NK-92 (cell line): ENCODE measurements around the gene CFTR.

Experiments
- DNase-seq: peaks from one replicate; lab custom pipeline; 2025; ENCODE audit not compliant: unreplicated experiment; lab: John Stamatoyannopoulos, UW

Gene CFTR

DNA sequence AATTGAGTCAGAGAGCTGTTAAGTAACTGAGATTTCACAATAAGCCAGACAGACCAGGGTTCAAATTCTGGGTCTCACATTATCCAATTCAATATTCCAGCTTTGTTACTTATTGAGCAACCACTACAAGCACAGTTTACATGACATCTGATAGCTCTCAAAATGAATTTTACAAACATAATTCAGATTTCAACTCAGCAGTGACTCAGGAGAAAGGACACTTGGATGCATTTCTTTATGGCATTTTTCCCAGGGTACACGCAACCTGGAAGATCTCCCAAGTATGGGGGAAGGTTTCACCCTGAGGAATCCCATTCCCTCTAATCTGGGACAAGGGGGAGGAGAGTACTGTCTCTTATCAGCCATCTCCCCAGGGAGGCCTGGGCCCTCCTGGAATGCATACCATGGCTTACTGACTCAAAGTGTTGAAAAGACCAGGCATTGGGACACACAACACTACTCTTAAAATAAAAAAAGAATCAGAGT lies 102.4 kb downstream of the CFTR start:
- no peak for DNase-seq

DNA sequence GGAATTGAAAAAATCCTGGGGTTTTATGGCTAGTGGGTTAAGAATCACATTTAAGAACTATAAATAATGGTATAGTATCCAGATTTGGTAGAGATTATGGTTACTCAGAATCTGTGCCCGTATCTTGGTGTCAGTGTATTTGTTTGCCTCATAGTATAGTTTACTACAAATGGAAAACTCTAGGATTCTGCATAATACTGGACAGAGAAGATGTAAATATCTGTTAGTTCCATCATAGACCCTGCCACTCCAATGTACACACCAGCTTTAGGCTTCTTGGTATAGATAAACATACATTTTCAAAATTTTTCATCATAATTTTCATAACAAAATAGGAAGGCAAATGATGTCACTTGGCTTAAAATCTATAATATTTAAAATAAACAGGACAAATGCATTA lies 108.1 kb downstream of the CFTR start:
- DNase-seq, result no peak

DNA sequence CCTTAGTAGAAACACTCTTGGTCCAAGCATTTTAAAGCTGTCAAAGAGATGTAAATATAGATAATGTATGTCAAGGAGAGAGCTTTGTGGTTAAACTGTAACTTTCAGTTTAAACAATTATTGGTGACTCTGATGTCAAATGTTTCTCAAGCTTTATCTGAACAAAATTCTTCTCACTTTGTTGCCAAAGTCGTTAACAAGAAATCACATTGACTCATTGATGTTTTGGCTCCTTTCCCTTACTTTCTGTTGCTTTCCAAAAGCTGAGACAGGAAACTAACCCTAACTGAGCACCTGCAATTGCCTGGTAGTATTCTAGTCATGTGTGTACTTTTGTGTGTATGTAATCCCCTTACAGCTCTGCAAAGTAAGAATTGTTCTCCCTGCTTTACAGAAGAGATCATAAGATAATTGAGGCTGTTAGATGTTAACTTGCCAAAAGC lies 108.5 kb downstream of the CFTR start:
- no peak for DNase-seq

DNA sequence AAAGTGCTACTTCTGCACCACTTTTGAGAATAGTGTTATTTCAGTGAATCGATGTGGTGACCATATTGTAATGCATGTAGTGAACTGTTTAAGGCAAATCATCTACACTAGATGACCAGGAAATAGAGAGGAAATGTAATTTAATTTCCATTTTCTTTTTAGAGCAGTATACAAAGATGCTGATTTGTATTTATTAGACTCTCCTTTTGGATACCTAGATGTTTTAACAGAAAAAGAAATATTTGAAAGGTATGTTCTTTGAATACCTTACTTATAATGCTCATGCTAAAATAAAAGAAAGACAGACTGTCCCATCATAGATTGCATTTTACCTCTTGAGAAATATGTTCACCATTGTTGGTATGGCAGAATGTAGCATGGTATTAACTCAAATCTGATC lies 110.4 kb downstream of the CFTR start:
- DNase-seq, result no peak

DNA sequence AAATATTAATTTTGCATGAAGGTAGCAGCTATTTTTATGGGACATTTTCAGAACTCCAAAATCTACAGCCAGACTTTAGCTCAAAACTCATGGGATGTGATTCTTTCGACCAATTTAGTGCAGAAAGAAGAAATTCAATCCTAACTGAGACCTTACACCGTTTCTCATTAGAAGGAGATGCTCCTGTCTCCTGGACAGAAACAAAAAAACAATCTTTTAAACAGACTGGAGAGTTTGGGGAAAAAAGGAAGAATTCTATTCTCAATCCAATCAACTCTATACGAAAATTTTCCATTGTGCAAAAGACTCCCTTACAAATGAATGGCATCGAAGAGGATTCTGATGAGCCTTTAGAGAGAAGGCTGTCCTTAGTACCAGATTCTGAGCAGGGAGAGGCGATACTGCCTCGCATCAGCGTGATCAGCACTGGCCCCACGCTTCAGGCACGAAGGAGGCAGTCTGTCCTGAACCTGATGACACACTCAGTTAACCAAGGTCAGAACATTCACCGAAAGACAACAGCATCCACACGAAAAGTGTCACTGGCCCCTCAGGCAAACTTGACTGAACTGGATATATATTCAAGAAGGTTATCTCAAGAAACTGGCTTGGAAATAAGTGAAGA lies 112.3 kb downstream of the CFTR start:
- DNase-seq, result no peak

GRCh38 chr7:117596134-117596533 lies 116.3 kb downstream of the CFTR start:
- DNase-seq, result no peak

- no peak for DNase-seq
Observed at GRCh38 chr7:117597755-117598154, 117.9 kb downstream of the CFTR start.

GRCh38 chr7:117600911-117601310 lies 121.1 kb downstream of the CFTR start:
- no peak for DNase-seq

DNA sequence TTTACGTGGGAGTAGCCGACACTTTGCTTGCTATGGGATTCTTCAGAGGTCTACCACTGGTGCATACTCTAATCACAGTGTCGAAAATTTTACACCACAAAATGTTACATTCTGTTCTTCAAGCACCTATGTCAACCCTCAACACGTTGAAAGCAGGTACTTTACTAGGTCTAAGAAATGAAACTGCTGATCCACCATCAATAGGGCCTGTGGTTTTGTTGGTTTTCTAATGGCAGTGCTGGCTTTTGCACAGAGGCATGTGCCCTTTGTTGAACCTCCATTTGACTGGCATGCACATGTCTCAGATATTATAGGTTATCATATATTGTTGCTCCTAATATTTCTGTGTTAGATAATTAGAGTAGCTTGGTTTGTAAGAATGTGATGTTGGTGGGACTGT lies 123.8 kb downstream of the CFTR start:
- no peak for DNase-seq

DNA sequence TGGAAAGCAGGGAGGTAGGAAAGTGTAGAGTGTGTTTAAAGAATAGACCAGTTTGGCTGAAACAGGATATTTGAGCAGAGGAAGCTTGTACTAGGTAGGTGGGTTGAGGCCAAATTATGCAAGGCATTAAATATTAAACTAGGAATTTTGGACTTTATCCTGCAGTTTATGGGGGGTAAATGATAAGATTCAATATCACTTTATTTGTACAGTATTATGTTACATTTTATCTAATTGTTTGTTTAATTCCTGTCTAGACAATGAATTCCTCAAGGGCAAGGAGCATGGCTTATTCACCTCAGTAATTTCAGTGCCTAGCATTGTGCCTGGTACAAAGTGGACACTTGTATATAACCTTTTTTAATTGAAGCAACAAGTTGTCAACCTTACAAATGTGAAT lies 125.9 kb downstream of the CFTR start:
- DNase-seq, result no peak

GRCh38 chr7:117606132-117606531 lies 126.3 kb downstream of the CFTR start:
- no peak for DNase-seq

DNA sequence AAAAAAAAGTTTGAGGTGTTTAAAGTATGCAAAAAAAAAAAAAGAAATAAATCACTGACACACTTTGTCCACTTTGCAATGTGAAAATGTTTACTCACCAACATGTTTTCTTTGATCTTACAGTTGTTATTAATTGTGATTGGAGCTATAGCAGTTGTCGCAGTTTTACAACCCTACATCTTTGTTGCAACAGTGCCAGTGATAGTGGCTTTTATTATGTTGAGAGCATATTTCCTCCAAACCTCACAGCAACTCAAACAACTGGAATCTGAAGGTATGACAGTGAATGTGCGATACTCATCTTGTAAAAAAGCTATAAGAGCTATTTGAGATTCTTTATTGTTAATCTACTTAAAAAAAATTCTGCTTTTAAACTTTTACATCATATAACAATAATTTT lies 130.6 kb downstream of the CFTR start:
- DNase-seq, result no peak

DNA sequence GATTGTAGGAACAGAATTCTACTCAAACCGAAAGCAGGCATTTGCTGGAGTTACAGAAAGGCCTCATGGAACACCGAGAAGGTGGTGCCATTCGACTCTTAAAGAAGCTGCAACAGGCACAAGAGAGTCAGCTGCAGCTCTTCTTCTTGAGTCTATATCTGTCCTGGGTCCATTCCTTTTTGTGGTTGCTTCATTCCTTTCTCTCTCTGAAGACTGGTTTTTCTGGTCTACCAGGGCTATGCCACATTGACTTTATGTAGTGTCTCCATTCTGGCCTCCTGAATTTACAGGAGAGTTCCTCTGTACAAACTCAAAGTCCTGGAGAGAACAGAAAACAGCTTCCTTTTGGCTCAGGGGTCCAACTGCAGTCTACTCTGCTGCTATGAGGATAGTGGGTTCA lies 132.8 kb downstream of the CFTR start:
- DNase-seq, result no peak

GRCh38 chr7:117616694-117617093 lies 136.9 kb downstream of the CFTR start:
- no peak for DNase-seq

DNA sequence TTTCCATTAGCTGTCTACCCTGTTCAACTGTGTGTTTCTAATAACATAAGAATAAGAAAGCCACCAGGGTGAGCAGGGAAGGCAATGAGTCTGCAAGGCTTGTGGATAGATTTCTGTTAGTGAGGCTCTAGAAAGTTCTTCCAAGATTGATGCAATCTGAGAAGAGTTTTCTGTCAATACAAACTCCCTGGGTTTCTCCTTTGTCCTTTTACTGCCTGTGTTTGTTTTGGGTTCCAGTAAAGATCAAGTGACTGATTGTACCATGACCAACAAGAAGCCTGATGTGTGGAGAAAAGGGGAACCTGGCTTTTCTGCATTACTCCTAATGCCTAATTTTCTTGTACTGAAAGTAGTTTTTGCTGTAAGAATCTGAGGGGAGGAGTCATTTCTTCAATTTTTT lies 139.9 kb downstream of the CFTR start:
- DNase-seq, result no peak

DNA sequence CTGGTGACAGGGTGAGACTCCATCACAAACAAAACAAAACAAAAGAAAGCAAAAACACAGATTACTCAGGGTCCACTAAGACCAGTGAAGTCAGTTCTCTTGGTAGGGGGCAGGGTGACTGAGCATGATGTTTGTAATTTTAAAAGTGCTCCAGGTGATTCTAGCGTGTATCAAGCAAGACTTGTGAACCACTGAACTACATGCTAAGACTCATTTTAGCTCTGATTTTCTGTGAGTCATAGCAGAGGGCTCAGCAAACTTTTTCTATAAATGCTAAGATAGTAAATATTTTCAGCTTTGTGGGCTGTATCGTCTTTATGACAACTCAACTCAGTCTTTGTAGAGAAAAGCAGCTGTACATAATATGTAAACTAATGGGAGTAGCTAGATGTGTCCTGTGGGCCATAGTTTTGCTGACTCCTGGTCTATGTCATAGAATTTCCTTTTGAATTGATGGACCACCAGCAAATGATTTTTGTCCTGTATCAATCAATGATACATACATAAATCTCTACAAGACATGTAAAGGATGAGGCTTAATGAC lies 141.3 kb downstream of the CFTR start:
- DNase-seq, result no peak

- no peak for DNase-seq
Observed at GRCh38 chr7:117623606-117624005, 143.8 kb downstream of the CFTR start.

- no peak for DNase-seq
Observed at GRCh38 chr7:117630501-117630900, 150.7 kb downstream of the CFTR start.

DNA sequence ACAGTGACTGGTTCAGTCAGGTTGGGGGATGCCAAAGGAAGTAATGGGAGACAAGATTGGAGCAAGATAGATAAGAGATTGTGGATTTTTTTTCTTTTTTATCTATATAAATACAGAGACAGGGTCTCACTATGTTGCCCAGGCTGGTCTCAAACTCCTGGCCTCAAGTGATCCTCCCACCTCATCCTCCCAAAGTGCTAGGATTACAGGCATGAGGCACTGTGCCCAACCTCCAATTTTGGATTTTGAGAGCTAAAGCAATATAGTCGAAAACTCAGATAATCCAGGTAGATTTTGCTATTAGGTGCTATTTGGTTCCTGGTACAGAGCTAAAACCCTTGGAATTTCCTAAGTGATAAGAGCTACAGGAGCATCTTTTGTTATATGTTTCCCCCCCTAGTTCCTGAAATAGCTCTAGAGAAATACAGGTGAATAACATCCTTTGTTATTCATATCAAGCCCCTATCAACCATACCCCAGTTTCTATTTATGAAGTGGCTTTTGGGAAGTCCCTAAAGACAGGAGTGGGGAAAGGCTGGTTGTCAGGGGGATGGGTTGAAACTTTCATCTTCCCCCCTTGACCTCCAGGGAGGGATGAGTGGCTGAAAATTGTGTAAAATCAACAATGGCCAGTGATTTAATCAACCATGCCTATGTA lies 151.2 kb downstream of the CFTR start:
- DNase-seq, result no peak

- DNase-seq, result no peak
Observed at GRCh38 chr7:117631652-117632051, 151.8 kb downstream of the CFTR start.

DNA sequence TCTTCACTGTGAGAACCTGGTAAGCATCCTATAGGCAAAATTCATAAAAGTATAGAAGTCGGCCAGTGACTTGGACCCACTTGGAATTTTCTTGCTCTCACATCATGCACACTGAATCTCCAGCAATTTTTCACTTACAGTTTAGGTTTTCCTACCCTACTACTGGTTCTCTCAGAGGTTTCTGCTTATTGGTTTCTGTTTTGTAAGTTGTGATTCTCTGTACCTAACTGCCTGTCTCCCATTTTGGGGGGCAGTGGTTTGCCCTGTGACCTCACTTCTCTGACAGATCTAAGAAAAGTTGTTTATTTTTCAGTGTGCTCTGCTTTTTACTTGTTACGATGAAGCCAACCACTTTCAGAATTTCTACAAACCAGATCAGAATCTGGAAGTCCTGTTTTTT lies 158.1 kb downstream of the CFTR start:
- no peak for DNase-seq

GRCh38 chr7:117639966-117640365 lies 160.1 kb downstream of the CFTR start:
- DNase-seq, result no peak

DNA sequence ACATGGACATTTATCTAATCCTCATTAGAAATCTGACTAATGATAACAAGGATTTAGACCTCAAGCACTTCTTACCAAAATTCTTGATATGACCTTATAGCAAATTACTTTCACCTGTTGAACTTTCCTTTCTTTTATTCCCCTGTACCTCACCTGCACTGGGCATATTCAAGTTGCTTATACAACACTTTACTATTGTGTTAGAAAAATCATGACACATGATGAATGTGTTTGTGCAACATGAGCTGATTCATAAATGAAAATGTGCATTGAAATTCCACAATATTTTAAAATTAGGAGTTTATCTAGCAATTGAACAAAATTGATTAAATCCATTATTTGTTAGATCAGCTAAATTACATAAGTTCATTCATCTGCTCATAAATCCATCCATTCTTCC lies 160.6 kb downstream of the CFTR start:
- DNase-seq, result no peak
